ENCODE measurements around the gene ANKEF1.

The ANKEF1 gene

GRCh38 chr20:9993137-9993536, 41.6 kb upstream of the ANKEF1 start:
- TF ChIP-seq CREB1 (IDR thresholded peaks at IDR 0.05; ENCODE audit: low read depth) (no peak), TAF1 (IDR thresholded peaks at IDR 0.05; ENCODE audit: low read depth) (no peak), MAX (IDR thresholded peaks at IDR 0.05) (no peak), TCF12 (IDR thresholded peaks at IDR 0.05; ENCODE audit: low read depth) (no peak), RAD21 (IDR thresholded peaks at IDR 0.05; ENCODE audit: low read depth) (no peak), NFIC (IDR thresholded peaks at IDR 0.05) (no peak), FOXM1 (IDR thresholded peaks at IDR 0.05; ENCODE audit: borderline replicate concordance, low read depth) (no peak)
- TF ChIP-seq, protein P1, sequence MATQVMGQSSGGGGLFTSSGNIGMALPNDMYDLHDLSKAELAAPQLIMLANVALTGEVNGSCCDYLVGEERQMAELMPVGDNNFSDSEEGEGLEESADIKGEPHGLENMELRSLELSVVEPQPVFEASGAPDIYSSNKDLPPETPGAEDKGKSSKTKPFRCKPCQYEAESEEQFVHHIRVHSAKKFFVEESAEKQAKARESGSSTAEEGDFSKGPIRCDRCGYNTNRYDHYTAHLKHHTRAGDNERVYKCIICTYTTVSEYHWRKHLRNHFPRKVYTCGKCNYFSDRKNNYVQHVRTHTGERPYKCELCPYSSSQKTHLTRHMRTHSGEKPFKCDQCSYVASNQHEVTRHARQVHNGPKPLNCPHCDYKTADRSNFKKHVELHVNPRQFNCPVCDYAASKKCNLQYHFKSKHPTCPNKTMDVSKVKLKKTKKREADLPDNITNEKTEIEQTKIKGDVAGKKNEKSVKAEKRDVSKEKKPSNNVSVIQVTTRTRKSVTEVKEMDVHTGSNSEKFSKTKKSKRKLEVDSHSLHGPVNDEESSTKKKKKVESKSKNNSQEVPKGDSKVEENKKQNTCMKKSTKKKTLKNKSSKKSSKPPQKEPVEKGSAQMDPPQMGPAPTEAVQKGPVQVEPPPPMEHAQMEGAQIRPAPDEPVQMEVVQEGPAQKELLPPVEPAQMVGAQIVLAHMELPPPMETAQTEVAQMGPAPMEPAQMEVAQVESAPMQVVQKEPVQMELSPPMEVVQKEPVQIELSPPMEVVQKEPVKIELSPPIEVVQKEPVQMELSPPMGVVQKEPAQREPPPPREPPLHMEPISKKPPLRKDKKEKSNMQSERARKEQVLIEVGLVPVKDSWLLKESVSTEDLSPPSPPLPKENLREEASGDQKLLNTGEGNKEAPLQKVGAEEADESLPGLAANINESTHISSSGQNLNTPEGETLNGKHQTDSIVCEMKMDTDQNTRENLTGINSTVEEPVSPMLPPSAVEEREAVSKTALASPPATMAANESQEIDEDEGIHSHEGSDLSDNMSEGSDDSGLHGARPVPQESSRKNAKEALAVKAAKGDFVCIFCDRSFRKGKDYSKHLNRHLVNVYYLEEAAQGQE (IDR thresholded peaks at IDR 0.05; ENCODE audit: low read depth): no peak

DNA sequence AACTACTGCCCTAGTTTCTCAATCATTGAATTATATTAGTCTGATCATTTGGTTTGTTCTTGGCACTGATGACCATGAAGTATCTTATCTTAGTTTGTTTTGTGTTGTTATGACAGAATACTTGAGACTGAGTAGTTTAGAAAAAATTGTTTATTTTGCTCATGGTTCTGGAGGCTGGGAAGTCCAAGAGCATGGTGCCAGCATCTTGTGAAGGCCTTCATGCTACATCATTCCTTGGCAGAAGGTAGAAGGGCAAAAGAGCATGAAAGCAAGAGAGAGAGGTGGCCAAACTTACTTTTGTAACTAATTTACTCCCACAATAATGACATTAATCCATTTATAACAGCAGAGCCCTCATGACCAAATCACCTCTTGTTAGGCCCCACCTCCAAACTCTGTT, 40.1 kb upstream of the ANKEF1 start:
- no peak for TF ChIP-seq RAD21 (IDR thresholded peaks at IDR 0.05; ENCODE audit: low read depth)
- no peak for TF ChIP-seq EP300 (IDR thresholded peaks at IDR 0.05; ENCODE audit: borderline replicate concordance)
- no peak for TF ChIP-seq CREB1 (IDR thresholded peaks at IDR 0.05; ENCODE audit: low read depth)
- TF ChIP-seq TCF12 (IDR thresholded peaks at IDR 0.05; ENCODE audit: low read depth): no peak
- TF ChIP-seq YY1 (IDR thresholded peaks at IDR 0.05; ENCODE audit: low read depth): no peak

- TF ChIP-seq CEBPB (IDR thresholded peaks at IDR 0.05): no peak
- TF ChIP-seq TEAD4 (IDR thresholded peaks at IDR 0.05): no peak
- TF ChIP-seq, protein P2, sequence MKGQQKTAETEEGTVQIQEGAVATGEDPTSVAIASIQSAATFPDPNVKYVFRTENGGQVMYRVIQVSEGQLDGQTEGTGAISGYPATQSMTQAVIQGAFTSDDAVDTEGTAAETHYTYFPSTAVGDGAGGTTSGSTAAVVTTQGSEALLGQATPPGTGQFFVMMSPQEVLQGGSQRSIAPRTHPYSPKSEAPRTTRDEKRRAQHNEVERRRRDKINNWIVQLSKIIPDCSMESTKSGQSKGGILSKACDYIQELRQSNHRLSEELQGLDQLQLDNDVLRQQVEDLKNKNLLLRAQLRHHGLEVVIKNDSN (IDR thresholded peaks at IDR 0.05): 0 out of 2 replicates have a peak, but pooled peaks have one; percentile 10
- no peak for TF ChIP-seq TCF12 (IDR thresholded peaks at IDR 0.05; ENCODE audit: low read depth)
- TF ChIP-seq TAF1 (IDR thresholded peaks at IDR 0.05; ENCODE audit: low read depth): no peak
Measured at GRCh38 chr20:9995510-9996272, 39.1 kb upstream of the ANKEF1 start.

DNA sequence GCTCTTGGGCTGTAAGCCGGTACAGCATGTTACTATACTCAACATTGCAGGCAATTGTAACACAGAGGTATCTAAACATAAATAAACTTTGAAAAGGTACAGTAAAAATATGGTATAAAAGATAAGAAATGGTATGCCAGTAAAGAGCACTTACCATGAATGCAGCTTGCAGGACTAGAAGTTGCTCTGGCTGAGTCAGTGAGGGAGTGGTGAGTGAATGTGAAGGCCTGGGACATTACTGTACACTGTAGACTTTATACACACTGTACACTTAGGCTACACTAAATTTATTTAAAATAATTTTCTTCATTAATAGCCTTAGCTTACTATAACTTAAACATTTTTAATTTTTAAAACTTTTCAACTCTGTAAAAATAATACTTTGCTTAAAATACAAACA, 37.8 kb upstream of the ANKEF1 start:
- TF ChIP-seq TEAD4 (IDR thresholded peaks at IDR 0.05) (no peak), CREB1 (IDR thresholded peaks at IDR 0.05; ENCODE audit: low read depth) (no peak), TCF12 (IDR thresholded peaks at IDR 0.05; ENCODE audit: low read depth) (no peak), TAF1 (IDR thresholded peaks at IDR 0.05; ENCODE audit: low read depth) (no peak), YY1 (IDR thresholded peaks at IDR 0.05; ENCODE audit: low read depth) (no peak), RAD21 (IDR thresholded peaks at IDR 0.05; ENCODE audit: low read depth) (no peak), ZBTB7A (IDR thresholded peaks at IDR 0.05; ENCODE audit: low read depth) (no peak), MAX (IDR thresholded peaks at IDR 0.05) (no peak)
- TF ChIP-seq, protein P2 (IDR thresholded peaks at IDR 0.05): no peak

DNA sequence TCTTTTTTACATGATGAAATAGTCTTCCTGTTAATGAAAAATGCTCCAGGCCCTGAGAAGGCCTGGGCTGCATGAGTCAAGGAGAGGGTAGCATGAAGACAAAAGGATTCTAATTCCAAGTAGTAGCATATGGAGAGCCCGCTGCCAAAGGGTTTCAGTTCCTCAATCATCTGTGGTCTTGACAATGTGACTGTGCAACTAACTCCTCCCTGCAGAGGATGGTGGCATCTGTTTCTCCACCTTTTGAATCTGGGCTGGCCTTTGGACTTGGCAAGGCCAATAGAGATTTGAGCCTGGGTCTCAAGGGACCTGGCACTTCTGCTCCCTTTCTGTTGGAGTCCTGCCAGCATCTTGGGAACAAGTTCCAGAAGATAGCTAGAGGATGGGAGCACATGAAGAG, 35.1 kb upstream of the ANKEF1 start:
- TF ChIP-seq, protein P1 (IDR thresholded peaks at IDR 0.05; ENCODE audit: low read depth): no peak
- TF ChIP-seq FOXM1 (IDR thresholded peaks at IDR 0.05; ENCODE audit: borderline replicate concordance, low read depth) (no peak), TAF1 (IDR thresholded peaks at IDR 0.05; ENCODE audit: low read depth) (no peak), CREB1 (IDR thresholded peaks at IDR 0.05; ENCODE audit: low read depth) (no peak), EP300 (IDR thresholded peaks at IDR 0.05; ENCODE audit: borderline replicate concordance) (no peak), TEAD4 (IDR thresholded peaks at IDR 0.05) (no peak), YY1 (IDR thresholded peaks at IDR 0.05; ENCODE audit: low read depth) (no peak), CEBPB (IDR thresholded peaks at IDR 0.05) (no peak), NFIC (IDR thresholded peaks at IDR 0.05) (no peak), EGR1 (IDR thresholded peaks at IDR 0.05) (no peak), TCF12 (IDR thresholded peaks at IDR 0.05; ENCODE audit: low read depth) (no peak), MAX (IDR thresholded peaks at IDR 0.05) (no peak), RAD21 (IDR thresholded peaks at IDR 0.05; ENCODE audit: low read depth) (no peak), ZBTB7A (IDR thresholded peaks at IDR 0.05; ENCODE audit: low read depth) (no peak)
- TF ChIP-seq, protein P2 (IDR thresholded peaks at IDR 0.05): no peak
